K562 (cell line): ENCODE results near the gene VIPR1. TPM values are rescaled to one million over a fixed set of nuclear protein-coding genes. Genes with fewer than 3 reads are reported as not detected.

ENCODE experiments used
- ATAC-seq: fragments of 200-7000 bp; cut with Tn5 transposase; 3 replicates; pipeline ENCODE4 v1.9.1; 2020; ENCODE audit warnings: moderate library complexity
- BruUV-seq: library from RNA; stranded (reverse); fragments of 400-500 nt; replicated peaks from 2 replicates; lab custom pipeline; 2021; lab: Mats Ljungman, UMichigan
- CTCF ChIA-PET: fragments of 300-600 bp; formaldehyde crosslinking; extraction: SDS; loops from one replicate; lab custom pipeline; 2021; ENCODE audit warnings: low intra/inter-chr PET ratio; lab: Yijun Ruan, JAX
- POLR2A ChIA-PET: fragments of 300-600, 350-650 bp; sonication (Branson Sonifier 250); formaldehyde crosslinking; extraction: SDS; loops from one replicate; lab custom pipeline; 2021; ENCODE audit warnings: antibody characterized with exemption, inconsistent platforms; lab: Yijun Ruan, JAX
- DNase-seq, 4 experiments: peaks; one replicate each; pipeline versions ENCODE4 v3.0.0 to v3.0.0-alpha.2; 2011 to 2018; ENCODE audit warnings: low spot score in 3 of 4, mixed read lengths in 3 of 4; ENCODE audit errors: extremely low read depth in 1 of 4
- FAIRE-seq: peaks from 2 replicates; lab custom pipeline; 2011; peaks lifted over from hg19 to GRCh38; lab: Jason Lieb, UNC
- H2AFZ ChIP-seq: 2 replicates; pipeline ENCODE4 v1.6.0; 2011; ENCODE audit warnings: low read depth, low read length, control low read depth, inconsistent platforms
- H3K27ac ChIP-seq: fragments of 200-600 bp; 3 replicates; pipeline ENCODE4 v1.8.0; 2011; ENCODE audit warnings: low read depth, mild to moderate bottlenecking, control low read depth, inconsistent platforms, low read length, moderate library complexity, mixed read lengths; ENCODE audit errors: extremely low read depth
- H3K27me3 ChIP-seq, 2 experiments: fragments of 300-600 bp in 1 of 2; 2 replicates in 1 of 2; 3 replicates in 1 of 2; pipeline versions ENCODE4 v1.6.0 to v1.8.0; 2011; ENCODE audit warnings: inconsistent platforms in 2 of 2, low read length in 2 of 2, mild to moderate bottlenecking in 1 of 2, mixed read lengths in 1 of 2, moderate library complexity in 1 of 2; ENCODE audit not compliant: control insufficient read depth in 2 of 2, insufficient read depth in 2 of 2
- H3K36me3 ChIP-seq: fragments of 300-600 bp; 3 replicates; pipeline ENCODE4 v1.8.0; 2011; ENCODE audit warnings: mild to moderate bottlenecking, low read length, inconsistent platforms; ENCODE audit not compliant: control insufficient read depth, insufficient read depth
- H3K4me1 ChIP-seq, 2 experiments: fragments of 200-600 bp in 1 of 2; replicated peaks in 1 of 2; 2 replicates in 1 of 2; 3 replicates in 1 of 2; pipeline versions ENCODE4 v1.5.1 to v1.8.0; 2011; ENCODE audit warnings: inconsistent platforms in 2 of 2, low read length in 2 of 2, mild to moderate bottlenecking in 1 of 2, mixed read lengths in 1 of 2, moderate library complexity in 1 of 2; ENCODE audit not compliant: control insufficient read depth in 2 of 2, insufficient read depth in 2 of 2
- H3K4me2 ChIP-seq: 2 replicates; pipeline ENCODE4 v1.6.1; 2011; ENCODE audit warnings: low read length, control low read depth, inconsistent platforms, mixed read lengths; ENCODE audit not compliant: insufficient read depth
- H3K4me3 ChIP-seq: fragments of 200-600 bp; sonication (generic), shearing (Covaris generic); 2 replicates; pipeline ENCODE4 v1.5.1; 2016; ENCODE audit warnings: control low read depth, inconsistent platforms
- H3K79me2 ChIP-seq: fragments of 200-600 bp; 3 replicates; pipeline ENCODE4 v1.8.0; 2011; ENCODE audit warnings: low read length, inconsistent platforms; ENCODE audit not compliant: control insufficient read depth, insufficient read depth
- H3K9ac ChIP-seq, 2 experiments: 2 replicates each; pipeline versions ENCODE4 v1.6.0 to v1.6.1; 2011; ENCODE audit warnings: low read depth in 2 of 2, low read length in 2 of 2, control low read depth in 1 of 2, inconsistent platforms in 1 of 2, mild to moderate bottlenecking in 1 of 2, mixed read lengths in 1 of 2; ENCODE audit not compliant: insufficient read depth in 1 of 2
- H3K9me1 ChIP-seq: one replicate; pipeline ENCODE4 v1.6.0; 2011; ENCODE audit warnings: inconsistent platforms, mild to moderate bottlenecking, low read length, moderate library complexity; ENCODE audit not compliant: control insufficient read depth, insufficient read depth
- H3K9me3 ChIP-seq: replicated peaks from 2 replicates; pipeline ENCODE4 v1.5.1; 2011; ENCODE audit warnings: low read depth, low read length, inconsistent platforms; ENCODE audit not compliant: control insufficient read depth, insufficient read depth
- H4K20me1 ChIP-seq: replicated peaks from 2 replicates; pipeline ENCODE4 v1.6.1; 2011; ENCODE audit warnings: low read length, inconsistent platforms, mixed read lengths; ENCODE audit not compliant: control insufficient read depth, insufficient read depth
- PBX2 ChIP-seq, 2 experiments: IDR thresholded peaks in 1 of 2; conservative IDR thresholded peaks in 1 of 2; 2 replicates each; pipeline ENCODE4 v1.6.1; 2016; ENCODE audit warnings: low read depth in 2 of 2, mild to moderate bottlenecking in 1 of 2, missing compliant biosample characterization in 1 of 2, missing genetic modification characterization in 1 of 2, moderate library complexity in 1 of 2
- POLR3A ChIP-seq: IDR thresholded peaks from 2 replicates; pipeline ENCODE4 v1.6.1; 2011; ENCODE audit warnings: borderline replicate concordance, mild to moderate bottlenecking, moderate library complexity; ENCODE audit not compliant: insufficient read length, insufficient read depth; ENCODE audit errors: extremely low read depth
- RAD21 ChIP-seq, 2 experiments: fragments of 250-450 bp in 1 of 2; fragments of 450-650 bp in 1 of 2; sonication (Bioruptor Pico) in 1 of 2; formaldehyde crosslinking in 1 of 2; IDR thresholded peaks in 1 of 2; conservative IDR thresholded peaks in 1 of 2; 2 replicates each; pipeline versions ENCODE4 v1.4.0 to v1.8.0; 2020 to 2022; ENCODE audit warnings: mild to moderate bottlenecking in 2 of 2, moderate library complexity in 1 of 2
- ZNF282 ChIP-seq: sonication (generic); formaldehyde crosslinking; IDR thresholded peaks from 2 replicates; pipeline ENCODE4 v1.8.1; 2023; ENCODE audit warnings: missing genetic modification reagents
- ZNF75A ChIP-seq: fragments of 450-650 bp; formaldehyde crosslinking; IDR thresholded peaks from 2 replicates; pipeline ENCODE4 v1.4.0; 2020; ENCODE audit warnings: mild to moderate bottlenecking
- in situ Hi-C: fragments of 300-500 bp; cut with MboI; formaldehyde crosslinking; loops from 4 replicates; pipeline ENCODE4 v1.15.0; 2018; ENCODE audit warnings: inconsistent platforms, mixed read lengths
- intact Hi-C: fragments of 100-400 bp; cut with micrococcal nuclease; formaldehyde crosslinking; loops from 2 replicates; pipeline ENCODE4 v1.14.2; 2022
- polyA plus RNA-seq, 8 experiments: library from polyadenylated mRNA; depleted of rRNA in 4 of 8; stranded (reverse) in 5 of 8; unstranded in 3 of 8; fragments of >200 nt; fragmentation: Nextera tagmentation in 2 of 8; fragmentation: Illumina TruSeq in 1 of 8; extraction: Ambion mirVana in 2 of 8; extraction: Trizol in 1 of 8; gene quantifications; 2 replicates each; pipeline versions ENCODE4 v1.2.1 to v1.2.3, GENCODE V29; 2011 to 2014; ENCODE audit warnings: inconsistent platforms in 1 of 8, missing spikeins in 1 of 8
- total RNA-seq, 7 experiments: library from RNA; depleted of rRNA in 6 of 7; stranded (reverse); fragments of >200 nt in 6 of 7; fragmentation: Illumina TruSeq in 2 of 7; extraction: Trizol in 2 of 7; gene quantifications; 2 replicates each; pipeline versions ENCODE4 v1.2.1 to v1.2.3, GENCODE V29; 2011 to 2021; ENCODE audit warnings: low replicate concordance in 1 of 7

The VIPR1 gene
- total and polyA plus RNA-seq, 9 of the 15 experiments (the other 6 are each of a cell fraction or from before 2014, with no cell fraction given) = 0.04 to 0.38 (median 0.12) TPM; not detected in 3

- TF ChIP-seq PBX2 (CRISPR knock-in tag; IDR thresholded peaks at IDR 0.05; ENCODE audit: low read depth) (peak; percentile 13; the same call in 1 of the 2 replicates), PBX2 (tag; conservative IDR thresholded peaks at IDR 0.05; ENCODE audit: low read depth) (peak; percentile 79), ZNF282 (CRISPR knock-in tag) (no peak), RAD21 (CRISPR knock-in tag; conservative IDR thresholded peaks at IDR 0.05 in 1 of 2, IDR thresholded peaks at IDR 0.05 in 1 of 2) (peak; percentile 49 to 77)
Observed at GRCh38 chr3:42535981-42536784, 33.7 kb downstream of the VIPR1 start (continued).

- POLR2A ChIA-PET = interaction anchor here (0.6 to 0.7 kb wide), 3 partner anchors 12 to 137 kb away, joined by 3 to 4 read pairs (median 3); no protein-coding TSS in a partner anchor
- no TSS peak for BruUV-seq
- FAIRE-seq = no peak
- Histone ChIP-seq H3K4me2 (no peak overlapping the region), H3K9me3 (no peaks in the 10 kb centered on the region), H2AFZ (no peak overlapping the region), H3K9ac (no peak overlapping the region), H3K4me1 (peaks cover 0 to 6% of the 10 kb centered on the region in 2 experiments; a peak in 2 of 5 replicates), H3K27me3 (peaks cover 5 to 11% of the 10 kb centered on the region in 2 experiments; a peak in 4 of 5 replicates), H3K27ac (no peak overlapping the region)
- in situ Hi-C loops = loop anchor here (5.0 kb wide), 1 partner anchor 290 kb away; no protein-coding TSS in a partner anchor
- no peak for ATAC-seq
- TF ChIP-seq POLR3A (no peak), ZNF75A (CRISPR knock-in tag) (no peak)
- TF ChIP-seq, all 486 proteins: peak for 0
- Histone ChIP-seq H3K4me3 (no peak overlapping the region), H4K20me1 (peaks cover 21% of the 10 kb centered on the region), H3K9me1 (no peaks in the 10 kb centered on the region), H3K79me2 (no peaks in the 10 kb centered on the region), H3K36me3 (no peaks in the 10 kb centered on the region)
- CTCF ChIA-PET = no interaction called here
- no peak for DNase-seq
- intact Hi-C loops = no loop called here
Observed at GRCh38 chr3:42537350-42537749, 34.9 kb downstream of the VIPR1 start.
